Adrenal gland (tissue), 12 donors: ENCODE results near the gene TRIOBP. TPM values are rescaled to one million over a fixed set of nuclear protein-coding genes. Genes with fewer than 3 reads are reported as not detected.

ENCODE experiments used
- DNase-seq, 7 donors: peaks; one replicate each; pipeline ENCODE4 v3.0.0-alpha.2; 2019 to 2020
- H3K27ac ChIP-seq, 5 donors: fragments of 200-600 bp; sonication (generic) in 4 of 5; 1 replicate in 3 of 5; 2 replicates in 2 of 5; pipeline versions ENCODE4 v1.5.1 to v1.8.0; 2016 to 2020; ENCODE audit warnings: mild to moderate bottlenecking in 1 of 5
- H3K27me3 ChIP-seq: fragments of 200-600 bp; 2 replicates; pipeline ENCODE4 v1.8.0; 2021
- H3K36me3 ChIP-seq, 2 donors: fragments of 200-600 bp; replicated peaks in 1 of 2; 1 replicate in 1 of 2; 2 replicates in 1 of 2; pipeline versions ENCODE4 v1.5.1 to v1.8.0; 2018 to 2022
- H3K4me1 ChIP-seq, 2 donors: fragments of 200-600 bp; replicated peaks in 1 of 2; 1 replicate in 1 of 2; 2 replicates in 1 of 2; pipeline versions ENCODE4 v1.5.1 to v1.8.0; 2018 to 2021
- H3K4me3 ChIP-seq, 4 donors: fragments of 200-600 bp; sonication (generic) in 3 of 4; one replicate each; pipeline ENCODE4 v1.5.1; 2016 to 2018
- H3K9me3 ChIP-seq, 3 donors: fragments of 200-600 bp; sonication (generic) in 1 of 3; replicated peaks in 1 of 3; 1 replicate in 2 of 3; 2 replicates in 1 of 3; pipeline versions ENCODE4 v1.5.1 to v1.8.0; 2016 to 2021
- CTCF ChIP-seq, 6 experiments: fragments of 450-650 bp in 4 of 6; fragments of 200-600 bp in 2 of 6; sonication (generic) in 1 of 6; IDR thresholded peaks; 1 replicate in 5 of 6; 2 replicates in 1 of 6; pipeline versions ENCODE4 v1.5.1 to v1.8.0; 2016 to 2021; ENCODE audit warnings: antibody characterized with exemption in 6 of 6, mild to moderate bottlenecking in 2 of 6, moderate library complexity in 1 of 6
- POLR2A ChIP-seq, 2 donors: fragments of 450-650 bp; IDR thresholded peaks; one replicate each; pipeline ENCODE4 v1.6.1; 2017; ENCODE audit warnings: antibody characterized with exemption in 2 of 2, mild to moderate bottlenecking in 2 of 2, moderate library complexity in 1 of 2
- WGBS, 4 donors: extraction: QIAGEN DNeasy Blood & Tissue Kit in 2 of 4; methylation state at CpG; one replicate each; pipeline versions ENCODE4 v1.1.5 to v1.1.7; 2013 to 2017; 5-methylcytosine and 5-hydroxymethylcytosine counted together
- intact Hi-C, 2 donors: fragments of 100-400 bp; cut with DNase I; formaldehyde crosslinking; loops; one replicate each; pipeline versions ENCODE4 v1.14.1 to v1.15.0; 2022 to 2023
- polyA plus RNA-seq, 3 donors: library from polyadenylated mRNA; stranded (reverse); fragments of 200-250 nt in 2 of 3; fragments of 350-450 nt in 1 of 3; fragmentation: Illumina TruSeq in 1 of 3; extraction: RNeasy Lipid Tissue Mini Kit (QIAGEN cat#74804) in 1 of 3; gene quantifications; one replicate each; pipeline ENCODE4 v1.2.3, GENCODE V29; 2013 to 2014
- total RNA-seq, 9 donors: library from RNA; depleted of rRNA in 4 of 9; stranded (reverse); fragments of >200 nt in 4 of 9; fragments of 120-200 nt in 1 of 9; fragmentation: NEBNext Ultra II Directional in 1 of 9; extraction: Animal tissue kit (Norgen Biotek cat#: 25700) in 1 of 9; gene quantifications; one replicate each; pipeline versions ENCODE4 v1.1.0 to v1.2.4, GENCODE V29; 2013 to 2023
- donor health status: healthy with polysubstance abuse.
- donor health status: Bipolar disorder and iron deficiency.
- donor health status: DM: yes; HTN: yes; CAD: no.
- donor health status: DM: no; HTN: no; CAD: no.
- donor health status: DM: no; HTN: no; CAD: no.
- donor health status: DM: yes; HTN: yes; CAD: no.

Gene TRIOBP
- total and polyA plus RNA-seq, 12 donors, result 24.6 to 146 (median 90.3) TPM

GRCh38 chr22:37807410-37808293 lies 110.8 kb downstream of the TRIOBP start, which contains the start of gene GCAT:
GCAT (plus strand) TSS chr22:37807934; CDS start chr22:37807968, 34 bp downstream.
- Histone ChIP-seq H3K27ac (peak within 1 kb of the TSS in 4 of 5 donors; percentile 49 to 81 (median 64)), H3K36me3 (no peaks in the 10 kb centered on the region), H3K27me3 (no peaks in the 10 kb centered on the region), H3K4me3 (peak within 1 kb of the TSS in 2 of 4 donors; percentile 38 to 60), H3K9me3 (no peaks in the 10 kb centered on the region), H3K4me1 (peaks cover 33 to 47% of the 10 kb centered on the region in 2 donors)
- WGBS, 4 donors, result 0 to 1% (median 1%) methylated on average over 12 to 73 of the region's 73 CpGs
- peak; percentile 96 to 98 (median 96) for DNase-seq
- TF ChIP-seq POLR2A (IDR thresholded peaks at IDR 0.05) (peak; percentile 44 to 85), CTCF (IDR thresholded peaks at IDR 0.05) (no peak)
- intact Hi-C loops, result no loop called here

- Histone ChIP-seq H3K4me3 (peak overlapping the region in 2 of 4 donors; percentile 38 to 60), H3K4me1 (peaks cover 29 to 41% of the 10 kb centered on the region in 2 donors), H3K27me3 (no peaks in the 10 kb centered on the region), H3K9me3 (no peaks in the 10 kb centered on the region), H3K27ac (peak overlapping the region in 4 of 5 donors; percentile 49 to 81 (median 64)), H3K36me3 (no peaks in the 10 kb centered on the region)
- 2 to 4% (median 4%) methylated on average over 7 to 8 of the region's 8 CpGs for WGBS, 4 donors
- TF ChIP-seq POLR2A (IDR thresholded peaks at IDR 0.05) (peak in 1 of 2 donors; percentile 3), CTCF (IDR thresholded peaks at IDR 0.05) (no peak)
- intact Hi-C loops, result no loop called here
- DNase-seq, result peak in 1 of 7 donors; percentile 43
Observed at GRCh38 chr22:37808294-37808657, 111.4 kb downstream of the TRIOBP start.

GRCh38 chr22:37809672-37810333 lies 113.0 kb downstream of the TRIOBP start:
- DNase-seq, result no peak
- TF ChIP-seq POLR2A (IDR thresholded peaks at IDR 0.05) (no peak), CTCF (IDR thresholded peaks at IDR 0.05) (no peak)
- Histone ChIP-seq H3K27ac (no peak overlapping the region), H3K4me1 (peaks cover 29 to 33% of the 10 kb centered on the region in 2 donors), H3K4me3 (no peak overlapping the region), H3K36me3 (no peaks in the 10 kb centered on the region), H3K9me3 (no peaks in the 10 kb centered on the region), H3K27me3 (no peaks in the 10 kb centered on the region)
- 89 to 95% (median 94%) methylated on average over 5 of the region's 5 CpGs for WGBS, 4 donors
- intact Hi-C loops, result loop anchor here in 1 of 2 donors (10.0 kb wide), 2 partner anchors 125 to 155 kb away; no protein-coding TSS in a partner anchor

GRCh38 chr22:37811867-37812266 lies 115.0 kb downstream of the TRIOBP start:
- no peak overlapping the region for H3K27ac ChIP-seq
- H3K4me3 ChIP-seq, result no peak overlapping the region
- H3K4me1 ChIP-seq, result peaks cover 13 to 18% of the 10 kb centered on the region in 2 donors
- intact Hi-C loops, result loop anchor here in 1 of 2 donors (10.0 kb wide), 2 partner anchors 123 to 153 kb away; no protein-coding TSS in a partner anchor
- H3K36me3 ChIP-seq, result peaks cover 0 to 6% of the 10 kb centered on the region in 2 donors
- H3K9me3 ChIP-seq, result no peaks in the 10 kb centered on the region
- no peak for DNase-seq
- WGBS, 4 donors, result 93 to 95% (median 94%) methylated on average over 2 of the region's 2 CpGs
- TF ChIP-seq POLR2A (IDR thresholded peaks at IDR 0.05) (no peak), CTCF (IDR thresholded peaks at IDR 0.05) (no peak)
- H3K27me3 ChIP-seq, result no peaks in the 10 kb centered on the region
